OCI-LY1 (cell line): ENCODE data around the gene UBXN10.

ENCODE experiments used
- CTCF ChIP-seq: fragments of 200-600 bp; sonication (generic), shearing (Covaris generic); IDR thresholded peaks from 2 replicates; pipeline ENCODE4 v1.5.1; 2017; ENCODE audit warnings: mild to moderate bottlenecking, antibody characterized with exemption, low read length, moderate library complexity, mixed read lengths
- EZH2 ChIP-seq: fragments of 200-600 bp; sonication (generic), shearing (Covaris generic); IDR thresholded peaks from 2 replicates; pipeline ENCODE4 v1.8.0; 2017; ENCODE audit warnings: borderline replicate concordance, mixed run types, mild to moderate bottlenecking, antibody characterized with exemption, low read length, moderate library complexity, mixed read lengths

GRCh38 chr1:20211511-20211931, 25.6 kb downstream of the UBXN10 start:
- TF ChIP-seq CTCF (no peak), EZH2 (no peak)
